Chondrocyte (in vitro differentiated cells): ENCODE measurements around the gene TREML4. TPM values are rescaled to one million over a fixed set of nuclear protein-coding genes. Genes with fewer than 3 reads are reported as not detected.

Experiments used
- DNase-seq: peaks from one replicate; pipeline ENCODE4 v3.0.0; 2021; ENCODE audit warnings: mixed read lengths, low spot score
- H3K27ac Mint-ChIP-seq: one replicate; pipeline ENCODE4 v1.8.0; 2021; ENCODE audit warnings: mild to moderate bottlenecking, moderate library complexity, mixed read lengths; ENCODE audit not compliant: unreplicated experiment
- H3K27me3 Mint-ChIP-seq: 2 replicates; pipeline ENCODE4 v1.8.0; 2021; ENCODE audit warnings: low read depth, mixed read lengths
- H3K36me3 Mint-ChIP-seq: 2 replicates; pipeline ENCODE4 v1.8.0; 2021; ENCODE audit warnings: low read depth, mixed read lengths
- H3K4me1 Mint-ChIP-seq: 2 replicates; pipeline ENCODE4 v1.8.0; 2021; ENCODE audit warnings: low read depth, mild to moderate bottlenecking, mixed read lengths
- H3K4me3 Mint-ChIP-seq: one replicate; pipeline ENCODE4 v1.8.0; 2021; ENCODE audit warnings: mild to moderate bottlenecking, moderate library complexity, mixed read lengths; ENCODE audit not compliant: unreplicated experiment
- H3K9me3 Mint-ChIP-seq: 2 replicates; pipeline ENCODE4 v1.8.0; 2021; ENCODE audit warnings: low read depth, mixed read lengths
- CTCF ChIP-seq: fragments of 200-600 bp; sonication (generic); IDR thresholded peaks from 2 replicates; pipeline ENCODE4 v1.5.0; 2021; ENCODE audit warnings: antibody characterized with exemption, mild to moderate bottlenecking, moderate library complexity
- total RNA-seq: library from RNA; stranded (reverse); gene quantifications from 3 replicates; pipeline ENCODE4 v1.2.1, GENCODE V29; 2021

TREML4 gene
- total RNA-seq, 1 donor from 2014 or later: not detected

- no peak for DNase-seq
- Mint-ChIP-seq H3K9me3 (no peaks in the 10 kb centered on the region), H3K27ac (no peak overlapping the region), H3K4me3 (no peak overlapping the region), H3K27me3 (peaks cover 49% of the 10 kb centered on the region), H3K4me1 (no peaks in the 10 kb centered on the region), H3K36me3 (no peaks in the 10 kb centered on the region)
- no peak for TF ChIP-seq CTCF
Measured at GRCh38 chr6:41229721-41230120, 1.6 kb downstream of the TREML4 start.

- Mint-ChIP-seq H3K4me1 (no peaks in the 10 kb centered on the region), H3K27ac (no peak overlapping the region), H3K4me3 (no peak overlapping the region), H3K9me3 (no peaks in the 10 kb centered on the region), H3K36me3 (no peaks in the 10 kb centered on the region), H3K27me3 (peaks cover 44% of the 10 kb centered on the region)
- TF ChIP-seq CTCF: no peak
- no peak for DNase-seq
Measured at GRCh38 chr6:41231246-41231645, 3.1 kb downstream of the TREML4 start.

- Mint-ChIP-seq H3K4me1 (no peaks in the 10 kb centered on the region), H3K36me3 (no peaks in the 10 kb centered on the region), H3K9me3 (no peaks in the 10 kb centered on the region), H3K27me3 (peaks cover 44% of the 10 kb centered on the region), H3K27ac (no peak overlapping the region), H3K4me3 (no peak overlapping the region)
- no peak for TF ChIP-seq CTCF
- no peak for DNase-seq
Measured at GRCh38 chr6:41232667-41233066, 4.5 kb downstream of the TREML4 start.

GRCh38 chr6:41236276-41236675 lies 8.1 kb downstream of the TREML4 start:
- Mint-ChIP-seq H3K36me3 (no peaks in the 10 kb centered on the region), H3K4me1 (peaks cover 12% of the 10 kb centered on the region), H3K27me3 (peaks cover 51% of the 10 kb centered on the region), H3K9me3 (no peaks in the 10 kb centered on the region), H3K27ac (no peak overlapping the region), H3K4me3 (no peak overlapping the region)
- no peak for TF ChIP-seq CTCF
- DNase-seq: no peak

- H3K27me3 Mint-ChIP-seq: peaks cover 50% of the 10 kb centered on the region
- DNase-seq: no peak
- no peak overlapping the region for H3K4me3 Mint-ChIP-seq
- no peaks in the 10 kb centered on the region for H3K9me3 Mint-ChIP-seq
- no peak overlapping the region for H3K27ac Mint-ChIP-seq
- H3K36me3 Mint-ChIP-seq: no peaks in the 10 kb centered on the region
- no peak for TF ChIP-seq CTCF
- H3K4me1 Mint-ChIP-seq: peaks cover 12% of the 10 kb centered on the region
Measured at GRCh38 chr6:41237128-41237527, 9.0 kb downstream of the TREML4 start.
